WI38 (cell line): ENCODE results near the gene RHBDD3.

Experiments used
- H3K4me3 ChIP-seq: 2 replicates; pipeline ENCODE4 v1.5.1; 2011; ENCODE audit warnings: low read depth, mild to moderate bottlenecking, control low read depth, low read length
- CTCF ChIP-seq: IDR thresholded peaks from 2 replicates; pipeline ENCODE4 v1.5.1; 2012; ENCODE audit warnings: low read depth, mild to moderate bottlenecking, control low read depth, low read length

RHBDD3 gene

DNA sequence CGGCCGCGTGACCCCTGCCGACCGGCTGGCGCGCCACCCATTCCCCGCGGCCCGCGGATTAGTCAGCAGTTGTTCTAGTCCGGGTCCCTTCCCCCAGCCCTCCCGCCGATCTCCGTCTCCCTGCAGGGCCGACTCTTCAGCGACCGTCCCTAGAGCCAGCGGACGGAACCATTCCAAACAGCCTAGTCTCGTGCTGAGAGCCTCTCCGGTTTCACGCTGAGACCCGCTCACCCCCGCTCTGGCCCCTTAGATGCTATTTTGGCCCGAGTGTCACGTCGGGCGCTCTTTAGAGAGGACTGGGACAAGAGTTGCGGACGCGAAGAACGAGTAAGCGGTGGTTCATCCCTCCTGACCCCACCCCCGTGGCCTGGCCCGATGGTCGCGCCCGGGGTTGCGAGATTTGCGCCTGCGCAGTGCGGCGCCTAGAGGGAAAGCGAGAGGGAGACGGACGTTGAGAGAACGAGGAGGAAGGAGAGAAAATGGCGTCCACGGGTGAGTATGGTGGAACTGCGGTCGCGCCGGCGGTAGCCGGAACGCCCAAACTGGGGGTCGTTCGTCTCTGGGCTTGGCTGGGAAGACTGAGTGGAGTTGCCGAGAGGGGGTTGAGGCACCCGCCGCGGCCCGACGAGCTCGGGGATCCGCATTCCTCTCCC lies at the start of gene RHBDD3, which contains the start of gene EWSR1:
Gene RHBDD3 (minus strand): TSS at position 124 of the 653 bp plus-strand sequence. CDS start 2,355 bp downstream, outside the sequence.
Gene EWSR1 (plus strand): TSS at position 411 of the 653 bp plus-strand sequence. CDS start 69 bp downstream, at position 480.
- TF ChIP-seq CTCF = no peak
- H3K4me3 ChIP-seq = peak within 1 kb of the TSS; percentile 90

DNA sequence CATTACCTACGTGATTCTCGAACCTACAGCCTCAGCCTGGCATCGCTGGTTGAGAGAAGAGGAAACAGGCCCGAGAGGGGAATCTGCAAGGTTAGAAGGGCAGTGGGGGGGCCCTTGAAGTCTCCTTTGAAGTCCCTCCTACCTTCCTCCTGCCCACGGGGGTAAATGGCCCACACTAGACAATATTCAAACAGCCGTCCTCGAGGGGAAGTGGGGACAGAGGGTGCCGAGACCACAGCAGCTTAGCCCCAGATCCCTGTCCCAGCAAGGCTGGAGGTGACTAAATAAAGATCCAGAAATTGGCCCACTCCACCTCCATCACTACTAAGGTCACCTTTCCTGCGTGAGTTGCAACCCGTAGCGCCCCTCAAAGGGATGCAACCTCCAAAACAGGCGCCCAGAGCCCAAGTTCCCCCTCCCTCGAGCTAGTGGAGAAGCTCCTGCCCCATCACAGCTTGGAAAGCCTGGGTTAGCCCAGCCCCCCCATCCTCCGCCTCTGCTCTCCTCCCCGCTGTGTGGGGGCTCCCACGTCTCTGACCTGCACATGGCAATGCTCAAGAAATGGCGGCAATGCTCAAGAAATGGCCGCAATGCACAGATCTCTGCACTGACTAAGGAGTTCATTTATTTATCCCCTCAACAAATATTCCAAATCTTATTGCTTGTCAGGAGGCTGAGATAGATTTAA lies 48.5 kb upstream of the RHBDD3 start:
- no peak for TF ChIP-seq CTCF
- H3K4me3 ChIP-seq = no peak overlapping the region

GRCh38 chr22:29315286-29316140 lies 47.7 kb upstream of the RHBDD3 start, which contains the start of gene RASL10A:
Gene RASL10A (minus strand): TSS chr22:29315697. CDS start chr22:29315246, 451 bp downstream.
- 0 out of 2 replicates have a peak within 1 kb of the TSS, but pooled peaks have one; percentile 22 for H3K4me3 ChIP-seq
- TF ChIP-seq CTCF = no peak

DNA sequence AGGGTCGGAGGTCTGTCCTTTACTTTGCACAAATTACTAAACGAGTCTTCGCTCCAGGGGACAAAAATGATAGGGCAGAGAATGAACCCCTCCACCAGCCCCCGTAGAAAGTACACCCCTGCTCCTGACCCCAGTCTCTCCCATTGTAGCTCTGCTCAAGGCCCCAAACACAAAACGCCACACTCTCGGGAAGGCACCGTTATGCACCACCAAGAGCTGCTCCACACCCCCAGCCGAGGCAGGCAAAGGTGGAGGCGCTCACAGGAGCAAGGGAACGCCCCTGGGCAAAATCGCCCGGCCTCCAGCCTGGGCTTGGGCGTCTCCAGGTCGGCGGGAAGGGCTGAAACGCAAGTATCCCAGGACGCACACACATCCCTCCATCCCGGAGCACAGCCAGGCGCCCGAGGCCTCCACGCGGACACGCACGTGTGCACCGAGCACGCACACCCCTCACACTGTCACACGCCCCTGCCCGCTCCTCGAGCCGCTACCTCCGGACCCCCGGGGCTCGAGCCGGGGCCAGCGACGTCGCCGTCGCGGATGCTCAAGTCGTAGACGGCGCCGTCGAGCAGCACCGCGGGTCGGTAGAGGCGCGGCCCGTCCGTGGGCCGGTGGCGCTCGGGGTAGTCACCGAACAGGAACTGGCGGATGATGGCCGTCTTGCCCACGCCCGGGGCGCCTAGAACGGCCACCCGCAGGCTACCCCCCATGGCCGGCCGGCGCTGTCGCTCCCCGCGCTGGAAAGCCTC lies 46.9 kb upstream of the RHBDD3 start:
- no peak overlapping the region for H3K4me3 ChIP-seq
- TF ChIP-seq CTCF = no peak

DNA sequence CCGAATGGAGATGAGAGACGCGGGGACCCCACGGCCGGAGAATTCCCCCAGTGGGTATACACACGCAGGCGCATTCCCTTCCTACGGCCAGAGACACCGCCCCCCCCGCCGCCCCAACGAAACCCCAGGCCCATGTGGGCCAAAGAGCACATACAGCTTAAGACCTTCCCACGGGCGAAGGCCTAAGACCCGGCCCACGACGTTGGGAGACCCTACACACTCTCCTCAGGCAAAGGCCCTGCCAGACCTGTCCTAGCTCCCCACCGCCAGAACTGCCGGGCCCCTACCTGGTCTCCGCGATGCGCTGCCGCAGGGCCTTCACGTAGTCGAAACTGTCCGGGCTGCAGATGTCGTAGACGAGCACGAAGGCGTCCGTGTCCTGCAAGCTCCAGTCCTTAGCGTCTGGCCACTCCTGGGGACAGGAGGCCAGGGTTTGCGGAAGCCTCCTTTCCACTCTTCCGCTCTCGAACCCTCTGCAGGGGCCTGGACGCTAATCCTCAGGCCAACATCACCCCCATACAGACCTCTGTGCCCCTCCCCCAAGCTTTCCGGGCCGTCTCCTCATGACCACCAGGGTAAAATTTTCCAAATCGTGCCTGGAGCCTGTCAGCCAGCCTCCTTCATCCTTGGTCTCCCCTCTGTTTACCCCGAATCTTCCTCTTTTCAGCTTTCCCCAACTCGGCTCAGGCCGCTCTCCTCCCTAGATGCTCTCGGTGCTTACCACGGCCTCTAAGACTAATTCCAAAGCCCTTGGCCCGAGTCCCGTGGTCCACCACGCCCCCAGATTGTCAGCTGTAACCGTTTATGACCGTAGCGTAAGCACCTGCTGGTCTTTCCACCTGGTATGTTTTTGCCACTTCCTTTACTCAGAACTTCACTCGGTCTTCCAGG lies 46.0 kb upstream of the RHBDD3 start:
- no peak overlapping the region for H3K4me3 ChIP-seq
- no peak for TF ChIP-seq CTCF

- H3K4me3 ChIP-seq = no peak overlapping the region
- peak; percentile 38; the same call in 1 of the 2 replicates for TF ChIP-seq CTCF
Measured at GRCh38 chr22:29313126-29313575, 45.4 kb upstream of the RHBDD3 start.
